NCI-H524 (cell line): Measurements from ENCODE around the gene TTC28.
A peak's percentile ranks its signal among the peaks of the same experiment; 100 is the strongest.
"Not testable (repeated sequence)": the region's sequence is repeated elsewhere in the genome, so short reads cannot be mapped to it uniquely, and the experiment has no call there.

Experiments used
- DNase-seq, 2 experiments: peaks; one replicate each; lab custom pipeline; 2025; lab: John Stamatoyannopoulos, UW

TTC28 gene

GRCh38 chr22:28560743-28561101, 118.9 kb downstream of the TTC28 start:
- not testable (repeated sequence) for DNase-seq

DNA sequence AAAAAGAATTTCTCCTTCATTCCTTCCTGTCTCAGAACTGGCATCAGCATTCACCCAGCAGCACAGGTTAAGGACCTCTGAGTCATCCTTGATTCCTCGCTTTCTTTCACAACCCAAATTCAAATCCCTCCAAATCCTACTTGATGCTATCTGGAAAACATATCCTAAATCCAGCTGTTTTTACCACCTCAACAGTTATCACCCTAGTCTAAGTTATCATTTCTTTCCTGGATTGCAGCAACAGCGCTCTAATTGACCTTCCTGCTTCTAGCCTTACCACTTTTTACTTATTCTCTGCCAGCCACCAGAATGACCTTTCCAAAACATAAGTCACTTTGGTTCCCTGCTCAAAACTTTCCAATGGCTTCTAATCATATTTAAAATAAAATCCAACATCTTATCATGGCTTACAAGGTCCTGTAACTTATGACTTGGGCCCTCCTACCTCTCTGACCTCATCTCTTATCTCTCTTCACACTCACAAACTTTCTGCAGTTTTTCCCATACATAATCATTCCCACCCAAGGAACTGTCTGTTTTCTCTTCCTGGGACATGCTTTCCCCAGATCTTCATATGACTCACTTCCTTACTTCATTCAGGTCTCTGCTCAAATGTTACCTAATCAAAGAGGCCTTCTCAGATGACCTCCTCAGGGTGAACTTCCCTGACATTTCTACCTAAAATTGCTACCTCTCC, 119.4 kb downstream of the TTC28 start:
- no peak for DNase-seq

GRCh38 chr22:28557184-28557583, 122.5 kb downstream of the TTC28 start:
- DNase-seq, result no peak

DNA sequence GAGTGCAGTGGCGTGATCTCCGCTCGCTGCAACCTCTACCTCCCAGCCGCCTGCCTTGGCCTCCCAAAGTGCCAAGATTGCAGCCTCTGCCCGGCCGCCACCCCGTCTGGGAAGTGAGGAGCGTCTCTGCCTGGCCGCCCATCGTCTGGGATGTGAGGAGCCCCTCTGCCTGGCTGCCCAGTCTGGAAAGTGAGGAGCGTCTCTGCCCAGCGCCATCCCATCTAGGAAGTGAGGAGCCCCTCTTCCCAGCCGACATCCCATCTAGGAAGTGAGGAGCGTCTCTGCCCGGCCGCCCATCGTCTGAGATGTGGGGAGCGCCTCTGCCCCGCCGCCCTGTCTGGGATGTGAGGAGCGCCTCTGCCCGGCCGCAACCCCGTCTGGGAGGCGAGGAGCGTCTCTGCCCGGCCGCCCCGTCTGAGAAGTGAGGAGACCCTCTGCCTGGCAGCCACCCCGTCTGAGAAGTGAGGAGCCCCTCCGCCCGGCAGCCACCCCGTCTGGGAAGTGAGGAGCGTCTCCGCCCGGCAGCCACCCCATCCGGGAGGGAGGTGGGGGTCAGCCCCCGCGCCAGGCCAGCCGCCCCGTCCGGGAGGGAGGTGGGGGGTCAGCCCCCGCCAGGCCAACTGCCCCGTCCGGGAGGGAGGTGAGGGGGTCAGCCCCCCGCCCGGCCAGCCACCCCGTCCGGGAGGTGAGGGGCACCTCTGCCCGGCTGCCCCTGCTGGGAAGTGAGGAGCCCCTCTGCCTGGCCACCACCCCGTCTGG, 126.4 kb downstream of the TTC28 start:
- not testable (repeated sequence) for DNase-seq

DNA sequence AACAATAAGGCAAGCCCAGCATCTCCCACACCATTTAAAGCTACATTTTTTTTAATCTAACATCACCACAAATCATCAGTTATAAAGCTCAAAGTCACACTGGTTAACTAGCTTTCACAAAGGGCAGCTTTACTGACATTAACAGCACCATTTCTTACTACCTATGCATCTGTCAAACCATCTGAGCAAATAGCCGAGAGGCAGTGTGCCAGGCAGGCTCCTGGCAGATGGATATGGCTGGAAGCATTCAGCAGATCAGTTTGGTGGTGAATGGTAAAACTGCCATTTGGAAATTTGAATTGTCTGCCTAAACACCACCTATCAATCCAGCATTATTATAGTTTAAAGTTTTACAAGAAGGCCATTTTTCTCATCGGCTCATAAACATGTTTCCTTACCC, 131.2 kb downstream of the TTC28 start:
- DNase-seq, result peak in 1 of 2 experiments; percentile 20

DNA sequence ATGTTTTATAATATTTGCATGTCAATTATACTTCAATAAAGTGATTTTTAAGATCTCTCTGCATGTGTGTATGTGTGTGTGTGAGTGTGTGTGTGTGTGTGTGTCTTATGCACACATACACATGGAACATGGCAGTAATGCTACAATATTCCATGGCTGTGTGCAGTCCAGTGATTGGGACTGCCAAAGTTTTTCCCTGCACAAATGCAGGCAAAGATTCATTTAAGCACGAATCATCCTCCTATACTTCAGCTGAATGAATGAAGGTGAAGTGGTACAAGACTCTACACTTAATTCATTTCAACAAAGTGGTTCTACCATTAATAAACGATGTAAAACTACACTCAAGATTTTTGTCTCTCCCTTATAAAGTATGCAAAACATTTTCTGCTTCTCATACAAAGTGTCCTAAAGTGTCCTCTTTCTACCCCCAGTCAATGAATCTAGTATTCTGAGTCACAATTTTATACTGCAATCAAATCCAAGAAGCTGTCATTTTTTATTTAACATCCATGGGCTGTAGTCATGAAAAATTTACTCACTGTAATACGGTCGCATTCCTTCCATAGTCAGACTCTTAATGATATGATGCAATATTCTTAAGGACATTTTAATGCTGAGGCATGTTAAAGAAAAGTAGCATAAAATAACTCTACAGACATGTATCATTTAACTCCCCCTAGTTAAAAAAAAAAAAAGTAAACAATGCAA, 132.4 kb downstream of the TTC28 start:
- DNase-seq, result no peak

- no peak for DNase-seq
Measured at GRCh38 chr22:28544431-28544868, 135.2 kb downstream of the TTC28 start.

DNA sequence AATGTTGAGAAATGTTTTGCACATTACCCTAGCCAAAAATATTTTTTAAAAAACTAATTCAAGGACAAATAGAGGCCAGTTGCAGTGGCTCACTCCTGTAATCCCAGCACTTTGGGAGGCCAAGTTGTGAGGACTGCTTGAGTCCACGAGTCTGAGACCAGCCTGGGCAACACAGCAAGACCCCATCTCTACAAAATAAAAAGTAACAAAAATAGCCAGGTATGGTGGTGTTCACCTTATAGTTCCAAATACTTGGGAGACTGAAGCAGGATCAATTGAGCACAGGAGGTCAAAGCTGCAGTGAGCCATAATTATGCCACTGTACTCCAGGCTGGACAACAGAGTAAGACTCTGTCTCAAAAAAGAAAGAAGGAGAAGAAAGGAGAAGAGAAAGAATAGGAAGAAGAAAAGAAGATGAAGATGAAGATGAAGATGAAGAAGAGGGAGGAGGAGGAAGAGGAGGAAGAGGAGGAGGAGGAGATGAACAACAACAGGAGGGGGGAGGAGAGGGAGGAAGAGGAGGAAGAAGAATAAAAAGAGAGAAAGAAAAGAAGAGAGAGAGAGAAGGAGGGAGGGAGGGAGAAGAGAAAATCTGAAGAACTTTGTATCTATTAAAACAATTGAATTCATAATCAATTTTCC, 136.5 kb downstream of the TTC28 start:
- no peak for DNase-seq

DNA sequence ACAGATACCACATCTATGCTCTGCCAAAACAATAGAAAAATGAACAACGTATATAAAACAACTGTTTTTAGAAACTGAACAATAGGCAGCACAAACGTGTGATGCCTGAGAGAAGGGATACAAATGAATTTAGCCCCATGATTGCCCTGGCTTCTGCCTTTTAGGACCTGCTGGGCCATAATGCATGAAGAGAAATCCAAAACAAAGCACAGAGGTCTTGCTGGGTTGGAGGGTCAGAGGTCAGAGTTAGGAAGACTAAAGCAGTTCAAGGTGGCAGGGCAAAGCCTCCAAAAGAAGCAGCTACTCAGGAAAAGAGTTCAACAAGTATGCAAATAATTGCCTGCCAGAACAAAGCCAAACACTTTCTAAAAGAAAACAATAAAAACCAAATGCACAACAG, 138.5 kb downstream of the TTC28 start:
- DNase-seq, result no peak

DNA sequence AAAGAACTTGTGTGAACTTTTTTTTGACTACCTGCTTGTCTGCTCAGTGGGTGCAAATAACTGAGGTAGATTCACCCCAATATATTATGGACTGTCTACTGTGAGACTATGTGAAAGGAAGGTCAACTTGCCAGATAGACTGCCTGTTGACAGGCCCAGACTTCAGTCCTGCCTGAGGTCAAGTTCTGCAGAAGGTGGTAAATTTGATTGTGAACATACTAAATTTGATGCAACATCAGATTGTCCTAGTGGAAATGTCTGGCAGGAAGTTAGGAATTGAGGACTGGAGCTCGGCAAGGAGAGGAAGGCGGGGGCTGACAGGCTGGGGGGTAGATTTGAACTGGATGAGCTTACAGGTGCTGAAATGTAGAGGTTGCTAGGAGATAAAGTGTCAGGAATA, 140.7 kb downstream of the TTC28 start:
- no peak for DNase-seq

DNA sequence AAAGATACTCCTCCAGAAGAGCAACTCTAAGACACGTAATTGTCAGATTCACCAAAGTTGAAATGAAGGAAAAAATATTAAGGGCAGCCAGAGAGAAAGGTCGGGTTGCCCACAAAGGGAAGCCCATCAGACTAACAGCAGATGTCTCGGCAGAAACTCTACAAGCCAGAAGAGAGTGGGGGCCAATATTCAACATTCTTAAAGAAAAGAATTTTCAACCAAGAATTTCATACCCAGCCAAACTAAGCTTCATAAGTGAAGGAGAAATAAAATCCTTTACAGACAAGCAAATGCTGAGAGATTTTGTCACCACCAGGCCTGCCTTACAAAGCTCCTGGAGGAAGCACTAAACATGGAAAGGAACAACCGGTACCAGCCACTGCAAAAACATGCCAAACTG, 149.1 kb downstream of the TTC28 start:
- not testable (repeated sequence) for DNase-seq

- DNase-seq, result not testable (repeated sequence)
Measured at GRCh38 chr22:28529144-28529543, 150.5 kb downstream of the TTC28 start.

GRCh38 chr22:28521451-28521850, 158.2 kb downstream of the TTC28 start:
- DNase-seq, result no peak

DNA sequence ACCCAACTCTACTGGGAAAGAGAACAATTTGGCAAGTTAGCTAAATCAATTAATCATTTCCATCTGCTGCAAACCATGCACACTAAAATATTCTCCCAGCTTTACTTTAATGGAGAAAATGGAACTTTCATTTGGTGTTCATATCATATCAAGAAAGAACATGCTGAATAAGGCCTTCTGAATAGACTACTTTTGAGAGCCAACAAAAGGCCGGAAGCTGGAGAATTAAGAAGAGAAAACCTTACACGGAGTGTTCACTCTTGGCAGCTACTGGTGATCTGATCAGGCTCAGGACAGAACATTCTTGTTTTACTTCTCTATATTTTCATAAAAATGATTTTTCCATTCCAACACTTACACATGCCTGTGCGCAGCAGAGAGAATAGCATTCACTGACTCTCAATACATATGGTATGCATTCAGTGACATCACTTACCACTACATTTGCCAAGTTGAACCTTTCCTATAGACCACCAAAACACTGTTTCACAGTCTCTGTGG, 165.3 kb downstream of the TTC28 start:
- DNase-seq, result no peak

GRCh38 chr22:28512387-28512786, 167.3 kb downstream of the TTC28 start:
- DNase-seq, result not testable (repeated sequence)

GRCh38 chr22:28507896-28508295, 171.7 kb downstream of the TTC28 start:
- DNase-seq, result no peak

DNA sequence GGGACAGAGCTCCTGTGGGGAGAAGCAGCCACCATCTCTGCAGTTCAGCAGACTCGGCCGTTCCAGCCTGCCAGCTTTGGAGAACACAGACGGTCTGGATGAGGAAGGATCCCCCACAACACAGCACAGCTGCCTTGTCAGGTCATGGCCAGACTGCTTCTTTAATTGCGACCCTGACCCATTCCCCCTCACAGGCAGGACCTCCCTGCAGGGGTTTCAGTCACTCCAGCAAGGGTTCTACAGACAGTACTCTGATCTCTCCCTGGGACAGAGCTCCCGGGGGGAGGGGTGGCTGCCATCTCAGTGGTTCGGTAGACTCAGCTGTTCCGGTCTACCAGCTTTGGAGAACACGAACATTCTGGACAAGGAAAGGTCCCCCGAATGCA, 173.5 kb downstream of the TTC28 start:
- DNase-seq, result no peak

DNA sequence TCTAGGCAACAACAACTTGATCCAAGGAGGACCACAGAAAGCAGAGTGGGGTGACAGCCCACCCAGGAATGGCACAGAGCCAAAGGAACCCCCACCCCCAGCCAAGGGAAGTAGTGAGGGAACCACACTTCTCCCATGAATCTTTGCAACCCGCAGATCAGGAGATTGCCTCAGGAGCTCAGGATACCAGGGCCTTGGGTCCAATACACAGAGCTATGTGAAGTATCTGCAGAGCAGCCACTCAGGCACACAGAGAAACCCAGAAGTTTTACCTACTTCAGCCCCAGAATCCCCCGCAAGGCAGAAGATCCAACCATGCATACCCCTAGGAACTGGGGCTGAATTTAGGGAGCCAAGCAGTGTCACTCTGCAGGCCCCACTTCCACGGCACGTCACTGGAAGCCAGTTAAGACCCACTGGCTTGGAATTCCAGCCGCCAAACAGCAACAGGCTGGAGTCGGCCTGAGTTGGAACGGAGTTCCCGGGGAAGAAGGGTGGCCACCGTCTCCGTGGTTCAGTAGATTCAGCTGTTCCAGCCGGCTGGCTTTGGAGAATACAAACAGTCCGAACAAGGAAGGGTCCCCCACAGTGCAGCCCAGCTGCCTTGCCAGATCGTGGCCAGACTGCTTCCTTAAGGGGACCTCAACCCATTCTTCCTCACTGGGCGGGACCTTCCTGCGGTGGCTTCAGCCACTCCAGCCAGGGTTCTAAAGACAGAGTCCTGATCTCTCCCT, 174.1 kb downstream of the TTC28 start:
- no peak for DNase-seq

GRCh38 chr22:28500006-28500405, 179.6 kb downstream of the TTC28 start:
- no peak for DNase-seq

GRCh38 chr22:28498044-28498443, 181.6 kb downstream of the TTC28 start:
- no peak for DNase-seq

GRCh38 chr22:28497188-28497587, 182.5 kb downstream of the TTC28 start:
- no peak for DNase-seq

GRCh38 chr22:28491289-28491688, 188.4 kb downstream of the TTC28 start:
- DNase-seq, result not testable (repeated sequence)
